Activated T-helper 1 cell treated with Interleukin-2 at 50 U/mL for 16 hours (primary cell): ENCODE measurements around the gene ANXA2R.
"Not testable (repeated sequence)": the region's sequence is repeated elsewhere in the genome, so short reads cannot be mapped to it uniquely, and the experiment has no call there.

Source experiments
- DNase-seq: peaks from one replicate; pipeline ENCODE4 v3.0.0-alpha.2; 2020; ENCODE audit warnings: low read depth

ANXA2R gene

DNA sequence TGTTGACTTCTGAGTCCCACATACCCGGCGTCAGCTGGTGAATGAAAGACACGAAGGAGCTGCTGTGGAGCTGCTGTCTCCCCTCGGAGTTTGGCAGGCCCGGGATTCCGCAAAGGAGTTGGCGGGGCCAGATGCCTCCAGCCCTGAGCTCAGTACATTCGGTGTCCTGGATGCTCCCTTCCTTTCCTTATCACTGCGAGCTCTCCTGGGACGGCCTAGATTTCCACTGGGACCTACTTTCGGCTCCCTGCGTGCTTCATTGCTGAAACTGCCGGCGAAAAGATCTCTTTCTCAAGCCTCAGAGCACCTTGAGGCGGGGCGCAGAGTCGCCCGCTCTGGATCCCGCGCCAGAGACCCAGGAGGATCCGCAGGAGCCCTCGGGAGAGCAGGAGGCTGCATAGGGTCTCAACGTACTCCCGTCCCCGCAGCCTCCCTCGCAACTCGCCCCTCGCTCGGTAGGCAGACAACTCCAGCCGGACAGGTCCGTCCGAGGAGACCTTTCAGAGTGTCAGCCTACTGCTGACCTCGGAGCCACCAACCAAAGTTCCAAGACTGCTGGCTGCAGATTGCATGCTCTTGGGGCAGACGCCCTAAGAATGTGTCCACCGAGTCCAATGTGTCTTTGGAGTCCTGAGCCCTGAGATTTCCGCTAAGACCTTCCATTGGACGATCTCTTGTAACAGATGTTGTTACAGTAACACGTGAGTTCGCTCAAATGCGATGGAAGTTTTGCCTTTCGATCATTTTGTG, 6.1 kb downstream of the ANXA2R start:
- no peak for DNase-seq

DNA sequence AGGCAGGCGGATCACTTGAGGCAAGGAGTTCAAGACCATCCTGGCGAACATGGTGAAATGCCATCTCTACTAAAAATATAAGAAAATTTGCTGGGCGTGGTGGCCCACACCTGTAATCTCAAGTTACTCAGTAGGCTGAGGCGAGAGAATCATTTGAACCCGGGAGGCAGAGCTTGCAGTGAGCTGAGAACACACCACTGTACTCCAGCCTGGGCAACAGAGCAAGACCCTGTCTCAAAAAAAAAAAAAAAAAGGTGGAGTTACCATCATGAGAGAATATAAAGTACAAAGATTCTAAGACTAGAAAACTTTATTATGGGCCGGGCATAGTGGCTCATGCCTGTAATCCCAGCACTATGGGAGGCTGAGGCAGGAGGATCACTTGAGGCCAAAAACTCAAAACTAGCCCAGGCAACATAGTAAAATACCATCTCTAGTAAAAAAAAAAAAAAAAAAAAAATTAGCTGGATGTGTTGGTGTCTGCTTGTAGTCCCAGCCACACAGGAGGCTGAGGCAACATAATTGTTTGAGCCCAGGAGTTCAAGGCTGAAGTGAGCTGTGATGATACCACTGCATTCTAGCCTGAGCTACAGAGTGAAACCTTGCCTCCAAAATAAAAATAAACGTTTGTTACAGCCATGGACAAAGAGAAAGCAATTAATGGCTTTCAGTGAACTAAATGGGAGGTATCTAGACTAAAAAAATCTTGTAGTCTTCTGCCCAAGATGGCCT, 12.9 kb downstream of the ANXA2R start:
- DNase-seq = no peak

DNA sequence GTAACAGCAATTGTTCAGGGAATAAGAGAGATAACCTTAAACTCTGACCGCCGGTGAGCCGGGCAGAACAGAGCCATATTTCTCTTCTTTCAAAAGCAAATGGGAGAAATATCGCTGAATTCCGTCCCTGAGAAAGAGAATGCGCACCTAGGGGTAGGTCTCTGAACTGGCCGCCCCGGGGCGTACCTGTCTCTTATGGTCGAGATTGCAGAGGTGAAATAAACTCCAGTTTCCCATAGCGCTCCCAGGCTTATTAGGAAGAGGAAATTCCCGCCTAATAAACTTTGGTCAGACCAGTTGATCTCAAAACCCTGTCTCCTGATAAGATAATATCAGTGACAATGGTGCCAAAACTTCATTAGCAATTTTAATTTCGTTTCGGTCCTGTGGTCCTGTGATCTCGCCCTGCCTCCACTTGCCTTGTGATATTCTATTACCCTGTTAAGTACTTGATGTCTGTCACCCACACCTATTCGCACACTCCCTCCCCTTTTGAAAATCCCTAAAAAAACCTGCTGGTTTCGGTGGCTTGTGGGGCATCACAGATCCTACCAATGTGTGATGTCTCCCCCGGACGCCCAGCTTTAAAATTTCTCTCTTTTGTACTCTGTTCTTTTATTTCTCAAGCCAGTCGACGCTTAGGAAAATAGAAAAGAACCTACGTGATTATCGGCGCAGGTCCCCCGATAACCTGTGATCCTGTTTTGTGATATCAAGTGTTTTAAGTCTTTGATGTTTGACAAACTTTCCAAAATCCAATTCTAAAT, 14.8 kb downstream of the ANXA2R start:
- not testable (repeated sequence) for DNase-seq

DNA sequence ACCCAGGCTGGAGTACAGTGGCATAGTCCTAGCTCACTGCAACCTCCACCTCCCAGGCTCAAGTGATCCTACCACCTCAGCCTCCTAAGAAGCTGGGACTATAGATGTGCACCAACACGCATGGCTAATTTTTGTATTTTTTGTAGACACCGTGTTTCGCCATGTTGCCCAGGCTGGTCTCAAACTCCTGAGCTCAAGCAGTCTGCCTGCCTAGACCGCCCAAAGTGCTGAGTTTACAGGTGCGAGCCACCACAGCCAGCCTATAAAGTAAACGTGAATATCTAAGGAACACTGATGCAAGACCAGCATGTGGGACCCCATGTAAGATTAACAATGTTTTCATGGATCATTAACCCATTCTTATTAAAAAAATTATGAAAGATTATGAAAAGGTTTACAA, 15.9 kb downstream of the ANXA2R start:
- no peak for DNase-seq

DNA sequence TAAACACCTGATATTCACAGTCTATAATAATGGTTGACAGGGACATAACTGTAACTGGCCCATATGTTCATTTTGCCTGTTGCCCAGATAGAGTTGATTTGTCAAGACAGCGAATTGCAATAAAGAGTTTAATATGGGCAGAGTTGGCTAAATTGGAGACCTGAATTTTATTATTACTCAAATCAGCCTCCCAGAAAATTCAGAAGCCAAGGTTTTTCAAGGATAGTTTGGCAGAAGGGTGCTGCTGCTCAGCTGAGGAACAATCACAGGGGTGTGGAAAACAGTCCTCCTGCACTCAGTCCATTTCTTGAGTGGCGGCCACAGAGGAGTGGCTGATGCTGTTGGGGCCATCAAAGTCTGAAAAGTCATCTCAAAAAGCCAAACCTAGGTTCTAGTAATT, 19.0 kb downstream of the ANXA2R start:
- no peak for DNase-seq

DNA sequence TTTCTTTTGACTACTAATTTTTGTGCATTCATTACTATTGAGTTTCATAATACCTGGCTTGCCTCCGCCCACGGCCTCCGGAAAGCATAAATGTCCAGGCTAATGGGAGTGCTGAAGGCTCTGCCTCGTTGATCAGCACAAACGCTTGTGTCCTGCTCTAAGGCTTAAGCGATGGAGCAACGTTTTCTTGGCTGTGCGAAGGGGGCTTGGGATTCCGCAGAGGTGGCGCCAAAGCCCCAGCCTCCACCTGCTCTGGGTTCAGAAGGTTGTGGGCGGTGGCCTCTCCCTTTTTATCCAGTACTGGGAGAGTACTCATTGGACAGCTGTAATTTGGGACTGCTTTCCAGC, 19.7 kb downstream of the ANXA2R start:
- no peak for DNase-seq

DNA sequence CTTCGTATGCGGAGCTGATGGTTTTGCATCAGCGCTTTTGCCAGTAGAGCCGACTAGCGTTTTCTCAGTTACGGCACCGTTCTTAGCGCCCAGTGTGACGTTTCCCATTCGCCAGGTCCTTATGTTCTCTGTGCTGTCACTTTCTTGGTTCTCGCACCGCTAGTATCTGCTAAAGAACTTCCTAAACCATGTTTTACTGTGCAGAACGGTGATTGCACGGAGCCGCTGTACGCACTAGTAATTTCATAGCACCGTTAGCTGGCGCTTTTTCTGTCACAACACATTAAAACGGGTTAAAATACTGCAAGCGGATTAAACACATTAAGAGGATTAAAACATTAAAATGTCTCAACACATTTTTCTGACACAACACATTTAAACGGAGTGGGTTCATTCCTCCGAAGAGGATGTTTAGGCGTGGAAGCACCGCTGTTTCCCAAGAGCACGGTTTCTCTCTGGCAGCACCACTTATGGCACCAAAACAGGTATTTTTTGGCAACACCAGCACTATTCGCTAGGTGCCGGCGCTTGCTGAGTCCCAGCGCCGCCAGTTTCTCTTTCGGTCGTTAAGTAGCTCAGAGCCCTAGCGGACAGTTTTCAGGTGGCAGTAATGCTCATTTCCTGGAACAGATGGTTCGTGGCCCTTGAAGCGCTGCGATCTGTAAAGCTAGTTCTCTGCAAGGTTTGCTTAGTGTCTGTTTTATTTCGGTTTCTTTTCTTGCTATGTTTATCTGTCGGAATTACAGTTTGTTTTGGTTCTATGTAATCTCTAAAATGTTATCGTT, 20.3 kb downstream of the ANXA2R start:
- DNase-seq = no peak

DNA sequence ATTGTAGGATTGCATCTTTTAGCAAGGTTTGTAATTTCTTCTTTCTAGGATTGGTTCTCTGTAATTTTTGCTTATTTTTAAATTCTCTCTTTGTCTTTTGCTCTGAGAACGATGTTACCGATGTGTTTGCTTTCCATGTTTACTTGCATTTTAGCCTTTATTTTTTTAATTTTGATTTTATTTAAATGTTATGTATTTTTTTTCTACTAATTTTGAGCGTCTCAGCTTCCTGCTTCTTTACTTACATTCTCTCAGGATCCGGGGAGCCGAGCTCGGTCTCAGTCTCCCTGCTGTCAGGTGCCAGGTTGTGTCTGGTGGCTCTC, 20.9 kb downstream of the ANXA2R start:
- DNase-seq = no peak

DNA sequence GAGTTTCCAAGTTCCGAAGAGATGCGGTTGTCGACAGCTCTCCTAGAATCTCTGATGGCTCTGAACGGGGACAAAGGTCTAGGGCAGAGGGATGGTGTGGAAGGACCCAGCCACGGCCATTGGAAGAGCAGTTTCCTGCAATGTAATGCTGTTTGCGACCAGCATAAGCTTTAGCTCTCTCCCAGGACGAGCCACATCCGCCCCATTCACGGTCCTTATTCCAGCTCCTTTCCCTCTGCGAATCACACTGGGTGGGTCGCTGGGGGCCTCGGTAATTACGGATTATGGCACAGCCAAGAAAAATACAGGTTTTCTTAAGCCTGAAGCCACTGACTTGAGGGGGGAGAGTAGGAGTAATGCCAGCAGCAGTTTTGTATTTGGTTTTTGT, 22.7 kb downstream of the ANXA2R start:
- no peak for DNase-seq

DNA sequence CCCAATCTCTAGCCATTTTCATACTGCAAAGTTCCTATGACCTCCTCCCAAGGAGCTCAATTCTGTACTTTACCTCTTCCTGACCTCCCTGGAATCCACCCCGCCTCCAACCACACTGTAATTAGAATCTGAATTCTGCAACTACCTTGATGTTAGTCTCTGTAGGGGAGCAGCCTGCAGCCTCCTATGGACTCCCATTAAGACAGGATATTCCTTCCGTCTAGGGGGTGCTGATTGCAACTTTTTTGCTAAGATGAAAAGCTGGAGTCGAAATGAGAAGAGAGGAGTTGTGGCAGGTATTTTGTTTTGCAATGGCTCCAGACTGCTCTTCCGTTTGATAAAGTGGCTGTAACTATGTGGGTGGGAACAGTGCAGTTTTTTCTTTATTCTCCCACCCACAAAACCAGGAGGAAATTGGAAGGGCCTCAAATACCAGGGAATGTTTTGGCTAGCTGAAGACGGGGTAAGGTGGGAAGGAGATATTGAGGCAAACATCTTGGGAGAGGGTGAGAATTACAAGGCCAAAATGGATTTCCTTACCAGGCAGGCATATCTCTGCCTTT, 23.8 kb downstream of the ANXA2R start:
- no peak for DNase-seq

DNA sequence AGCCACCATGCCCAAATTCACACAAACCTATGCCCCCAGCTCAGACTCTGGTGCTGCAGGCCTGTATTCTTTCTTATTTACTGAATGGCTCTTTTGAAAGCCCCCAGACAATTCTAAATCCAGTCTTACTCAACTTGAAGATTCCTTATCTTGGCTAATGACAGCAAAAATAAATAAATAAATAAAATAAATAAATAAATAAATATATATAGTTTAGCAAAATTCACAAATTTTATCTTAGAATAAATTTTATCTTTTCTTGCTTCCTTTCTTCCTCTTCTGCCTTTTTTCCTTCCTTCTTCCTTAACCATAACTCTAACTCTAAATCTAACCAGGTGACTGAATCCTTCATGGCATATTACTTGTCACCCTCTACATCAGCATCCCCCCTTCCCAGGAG, 25.6 kb downstream of the ANXA2R start:
- DNase-seq = no peak

DNA sequence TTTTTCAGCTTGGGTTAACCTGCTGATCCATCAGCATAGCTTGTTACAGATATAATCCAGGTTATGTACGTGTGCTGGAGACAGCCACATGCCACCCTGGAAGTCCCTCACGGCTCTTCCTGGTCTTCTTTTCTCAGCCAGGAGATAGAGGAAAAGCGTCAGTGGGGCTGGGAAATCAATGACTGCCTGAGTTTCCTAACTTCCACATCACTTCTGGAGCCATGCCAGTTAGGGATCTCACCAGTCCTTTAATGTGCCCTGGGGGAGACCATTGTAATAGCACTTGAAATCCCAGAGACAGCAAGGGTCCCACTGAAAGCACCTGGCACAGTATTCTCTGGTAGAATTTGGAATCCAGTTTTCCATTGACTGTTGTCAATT, 29.2 kb downstream of the ANXA2R start:
- no peak for DNase-seq

DNA sequence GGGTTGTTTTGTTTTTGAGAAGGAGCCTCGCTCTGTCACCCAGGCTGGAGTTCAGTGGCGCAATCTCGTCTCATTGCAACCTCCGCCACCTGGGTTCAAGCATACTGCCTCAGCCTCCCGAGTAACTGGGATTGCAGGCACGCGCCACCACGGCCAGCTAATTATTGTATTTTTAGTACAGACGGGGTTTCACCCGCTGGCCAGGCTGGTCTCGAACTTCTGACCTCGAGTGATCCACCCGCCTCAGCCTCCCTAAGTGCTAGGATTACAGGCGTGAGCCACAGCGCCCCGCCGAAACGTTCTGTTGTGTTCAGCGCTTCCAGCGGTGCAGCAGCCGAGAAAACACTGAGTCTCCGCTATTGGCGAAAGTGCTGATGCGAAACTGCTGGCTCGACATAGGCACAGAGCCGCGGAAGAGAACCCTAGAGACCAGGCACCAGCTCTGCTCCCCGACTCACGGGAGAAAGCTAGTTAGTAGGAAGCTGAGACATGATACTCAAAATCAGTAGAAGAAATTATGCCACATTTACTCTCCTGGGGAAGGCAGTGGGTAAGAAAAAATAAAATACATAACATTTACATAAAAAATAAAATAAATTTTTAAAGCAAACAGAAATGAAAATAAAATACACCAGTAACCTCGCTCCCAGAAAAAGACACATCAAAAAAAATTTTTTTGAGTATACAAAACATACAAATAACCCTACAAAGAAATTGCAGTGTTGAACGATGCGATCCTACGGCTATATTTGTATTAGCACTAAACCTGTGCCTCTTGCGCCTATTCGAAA, 31.6 kb downstream of the ANXA2R start:
- DNase-seq = peak; percentile 83

DNA sequence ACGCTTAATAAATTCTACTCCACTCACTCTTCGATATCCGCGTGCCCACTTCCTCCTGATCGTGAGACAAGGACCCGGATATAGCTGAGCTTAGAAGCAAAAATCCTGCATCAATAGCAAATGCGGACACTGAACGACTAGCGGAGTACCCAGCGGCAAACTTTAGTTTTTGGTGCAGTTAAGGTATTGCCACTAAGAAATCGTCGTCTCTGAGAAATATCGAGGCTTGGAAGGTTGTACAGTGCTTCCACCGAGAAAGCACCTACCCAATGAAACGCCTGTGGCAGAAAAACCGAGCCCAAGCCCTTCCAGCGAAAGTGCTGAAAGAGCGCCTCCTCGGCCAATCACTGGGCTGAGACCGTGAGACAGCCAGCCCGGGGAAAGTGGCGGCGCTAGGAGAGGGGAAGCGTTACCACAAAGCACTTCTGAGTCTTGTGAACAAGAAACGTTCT, 32.2 kb downstream of the ANXA2R start:
- DNase-seq = peak; percentile 74

DNA sequence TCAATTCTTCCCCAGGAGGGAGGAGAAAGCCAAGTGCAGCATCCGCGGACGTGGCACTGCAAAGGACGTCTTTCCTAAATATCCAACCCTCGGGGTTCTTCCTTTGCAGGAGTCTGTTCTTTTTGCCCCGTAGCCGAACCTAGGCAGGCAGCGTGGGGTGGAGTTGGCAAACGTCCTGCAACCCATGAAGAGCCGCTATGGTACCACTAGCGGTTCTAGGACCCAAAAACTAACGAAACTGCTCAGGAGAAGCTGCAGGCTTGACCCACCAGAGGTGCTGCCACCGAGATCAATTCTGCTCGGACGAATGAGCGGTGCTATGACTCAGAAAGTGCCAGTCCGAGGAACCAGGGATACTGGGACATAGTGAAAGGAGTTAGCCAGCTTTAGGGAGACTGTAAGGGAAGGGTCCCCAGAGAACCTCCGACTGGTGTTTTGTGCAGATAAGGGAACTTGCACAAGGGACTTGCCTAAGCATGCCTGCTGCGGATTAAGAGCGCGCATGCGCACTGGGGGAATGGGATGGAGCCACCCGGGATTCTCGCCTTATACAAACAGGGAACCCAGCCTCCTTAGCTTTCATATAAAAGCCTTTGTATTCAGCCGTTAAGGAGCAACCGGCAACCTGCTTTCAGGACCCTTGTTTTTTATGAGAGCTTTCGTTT, 32.7 kb downstream of the ANXA2R start:
- peak; percentile 69 for DNase-seq

DNA sequence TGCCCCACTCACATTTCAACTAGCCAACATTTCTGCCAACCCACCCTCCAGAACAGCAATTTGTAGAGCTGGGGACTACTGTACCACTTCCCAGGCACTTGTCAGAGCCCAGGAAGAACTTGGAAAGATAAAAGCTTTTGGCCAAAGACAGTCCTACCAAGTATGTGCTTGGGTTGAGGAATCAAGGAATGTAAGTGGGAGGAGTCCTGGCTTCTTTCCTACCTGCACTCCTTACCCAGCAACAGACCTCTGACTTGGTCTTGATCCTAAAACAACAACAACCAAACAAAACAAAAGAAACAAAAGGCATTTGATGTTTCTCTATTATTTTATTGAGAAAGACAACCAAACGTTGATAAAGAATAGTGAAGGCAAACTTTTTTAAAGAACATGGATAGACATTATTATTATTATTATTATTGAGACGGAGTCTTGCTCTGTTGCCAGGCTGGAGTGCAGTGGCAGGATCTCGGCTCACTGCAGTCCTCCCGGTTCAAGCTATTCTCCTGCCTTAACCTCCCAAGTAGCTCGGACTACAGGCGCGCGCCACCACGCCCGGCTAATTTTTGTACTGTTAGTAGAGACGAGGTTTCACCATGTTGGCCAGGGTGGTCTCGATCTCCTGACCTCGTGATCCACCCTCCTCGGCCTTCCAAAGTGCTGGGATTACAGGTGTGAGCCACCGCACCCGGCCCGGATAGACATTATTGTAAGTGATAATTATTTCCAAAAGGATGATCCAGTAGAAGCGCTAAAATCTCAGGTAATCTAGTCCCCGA, 33.5 kb downstream of the ANXA2R start:
- no peak for DNase-seq

DNA sequence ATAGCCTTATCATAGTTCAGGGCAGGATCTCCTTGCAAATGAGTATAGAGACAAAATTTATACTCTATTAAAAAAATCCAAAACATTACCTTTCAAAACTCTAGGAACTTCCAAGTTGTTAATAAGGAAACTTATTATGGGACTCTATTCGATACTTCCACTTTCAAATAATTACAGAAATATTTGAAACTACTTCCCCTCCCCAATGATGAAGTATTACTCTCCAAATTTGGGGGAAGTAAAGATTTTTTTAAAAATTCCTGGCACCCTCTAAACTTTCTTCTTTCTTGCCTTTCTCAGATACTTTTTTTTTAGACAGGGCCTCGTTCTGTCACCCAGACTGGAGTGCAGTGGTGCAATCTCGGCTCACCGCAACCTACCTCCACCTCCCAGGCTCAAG, 35.1 kb downstream of the ANXA2R start:
- no peak for DNase-seq

DNA sequence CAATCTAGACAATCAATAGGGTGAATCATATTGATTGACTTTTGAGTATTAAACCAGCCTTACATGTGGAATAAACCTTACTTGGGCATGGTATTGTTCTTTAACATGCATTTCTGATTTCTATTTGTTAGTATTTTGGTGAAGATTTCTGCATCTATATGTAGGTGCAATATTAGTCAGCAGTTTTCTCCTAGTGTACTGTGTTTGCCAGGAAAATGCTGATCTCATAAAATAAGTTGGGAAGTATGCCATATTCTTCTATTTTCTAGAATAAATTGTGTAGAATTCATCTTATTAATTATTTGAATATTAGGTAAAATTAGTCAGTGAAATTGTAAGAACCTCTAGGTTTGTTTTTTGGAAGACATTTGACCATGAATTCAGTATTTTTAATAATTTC, 38.4 kb downstream of the ANXA2R start:
- no peak for DNase-seq

DNA sequence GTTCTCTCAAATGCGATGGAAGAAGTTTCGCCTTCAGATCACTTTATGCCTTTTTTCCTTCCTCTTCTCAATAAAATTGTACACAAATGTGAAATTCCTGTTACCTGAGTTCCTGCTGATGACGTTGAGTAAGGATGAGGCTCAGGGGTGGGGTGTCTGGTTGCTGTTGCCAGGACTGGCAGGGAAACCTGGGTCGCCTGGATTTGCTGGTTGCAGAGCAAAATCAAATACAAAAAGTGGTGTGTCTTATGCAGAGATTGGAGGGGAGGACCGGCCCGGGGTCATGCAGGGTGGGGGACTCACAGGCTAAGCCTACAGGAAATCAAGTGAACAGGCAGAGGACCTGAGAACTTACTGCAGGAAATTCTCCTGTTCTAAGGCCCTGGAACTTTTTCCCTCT, 39.2 kb downstream of the ANXA2R start:
- DNase-seq = no peak
